Esophagus muscularis mucosa (tissue), 4 donors: ENCODE measurements around the gene SEC22A. TPM values are rescaled to one million over a fixed set of nuclear protein-coding genes. Genes with fewer than 3 reads are reported as not detected.

Source experiments
- DNase-seq: peaks from one replicate; pipeline ENCODE4 v3.0.0-alpha.2; 2017; ENCODE audit errors: extremely low spot score
- H3K27ac ChIP-seq, 4 donors: fragments of 200-600 bp; sonication (generic); replicated peaks in 1 of 4; 1 replicate in 3 of 4; 2 replicates in 1 of 4; pipeline ENCODE4 v1.5.1; 2016 to 2019; ENCODE audit warnings: mild to moderate bottlenecking in 1 of 4
- H3K27me3 ChIP-seq, 4 donors: fragments of 200-600 bp; sonication (generic); one replicate each; pipeline versions ENCODE4 v1.5.1 to v1.6.0; 2016 to 2019
- H3K36me3 ChIP-seq, 4 donors: fragments of 200-600 bp; sonication (generic); one replicate each; pipeline ENCODE4 v1.5.1; 2016 to 2019
- H3K4me1 ChIP-seq, 4 donors: fragments of 200-600 bp; sonication (generic); one replicate each; pipeline ENCODE4 v1.5.1; 2016 to 2019
- H3K4me3 ChIP-seq, 4 donors: fragments of 200-600 bp; sonication (generic); 1 replicate in 2 of 4; 2 replicates in 2 of 4; pipeline ENCODE4 v1.5.1; 2016 to 2019; ENCODE audit warnings: mild to moderate bottlenecking in 4 of 4, moderate library complexity in 1 of 4
- H3K9me3 ChIP-seq, 4 donors: fragments of 200-600 bp; sonication (generic); 1 replicate in 3 of 4; 2 replicates in 1 of 4; pipeline ENCODE4 v1.5.1; 2016 to 2019
- EP300 ChIP-seq: sonication (generic); formaldehyde crosslinking; IDR thresholded peaks from one replicate; pipeline ENCODE4 v1.6.1; 2017; ENCODE audit warnings: antibody characterized with exemption
- POLR2A ChIP-seq: fragments of 450-650 bp; IDR thresholded peaks from one replicate; pipeline ENCODE4 v1.6.1; 2017; ENCODE audit warnings: antibody characterized with exemption, moderate library complexity, mild to moderate bottlenecking, low read depth
- POLR2AphosphoS5 ChIP-seq, 2 donors: sonication (generic); formaldehyde crosslinking; IDR thresholded peaks; one replicate each; pipeline ENCODE4 v1.6.1; 2017; ENCODE audit warnings: antibody characterized with exemption in 2 of 2
- WGBS: methylation state at CpG from one replicate; pipeline ENCODE4 v1.1.5; 2018; 5-methylcytosine and 5-hydroxymethylcytosine counted together
- intact Hi-C: fragments of 100-400 bp; cut with DNase I; formaldehyde crosslinking; loops from one replicate; pipeline ENCODE4 v1.15.1; 2023
- total RNA-seq, 4 donors: library from RNA; depleted of rRNA; stranded (reverse); fragments of >200 nt; gene quantifications; one replicate each; pipeline versions ENCODE4 v1.1.0 to v1.2.1, GENCODE V29; 2016
- TF ChIP-seq, protein P1 (sequence below), 3 experiments: fragments of 200-600 bp in 2 of 3; fragments of 450-650 bp in 1 of 3; sonication (generic) in 2 of 3; IDR thresholded peaks; one replicate each; pipeline ENCODE4 v1.5.1; 2017 to 2019; ENCODE audit warnings: antibody characterized with exemption in 3 of 3, mild to moderate bottlenecking in 2 of 3, moderate library complexity in 1 of 3

SEC22A gene
- total RNA-seq, 4 donors from 2014 or later, result 12.0 to 29.9 (median 20.0) TPM

DNA sequence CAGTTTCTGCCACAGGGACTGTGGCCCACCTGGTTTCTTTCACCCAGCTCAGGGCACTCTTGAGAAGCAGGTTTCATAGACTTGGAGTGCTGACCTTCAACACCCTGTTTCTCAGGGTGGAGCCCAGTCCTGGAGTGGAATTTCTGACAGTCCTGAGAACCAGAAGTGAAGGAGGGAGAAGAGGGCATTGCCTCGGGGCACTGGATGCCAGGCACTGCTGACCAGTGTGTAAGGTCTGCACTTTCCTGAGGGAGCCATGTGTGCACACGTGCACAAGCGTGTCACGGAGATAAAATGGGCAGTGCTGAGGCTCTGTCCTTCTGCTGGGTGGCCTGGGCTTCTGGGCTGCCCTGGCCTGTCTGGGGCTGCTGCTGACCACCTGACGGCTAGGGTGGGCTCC, 118.5 kb downstream of the SEC22A start:
- Histone ChIP-seq H3K4me1 (peaks cover 16 to 59% (median 41%) of the 10 kb centered on the region in 4 donors), H3K27ac (peak overlapping the region; percentile 16 to 63 (median 54)), H3K27me3 (no peaks in the 10 kb centered on the region), H3K36me3 (peaks cover 36 to 92% (median 72%) of the 10 kb centered on the region in 4 donors), H3K9me3 (no peaks in the 10 kb centered on the region), H3K4me3 (no peak overlapping the region)
- WGBS, result 72% methylated on average over 2 of the region's 5 CpGs
- intact Hi-C loops, result no loop called here
- no peak for TF ChIP-seq EP300
- no peak for TF ChIP-seq POLR2AphosphoS5 (IDR thresholded peaks at IDR 0.05)
- TF ChIP-seq POLR2A, result no peak
- TF ChIP-seq, protein P1, sequence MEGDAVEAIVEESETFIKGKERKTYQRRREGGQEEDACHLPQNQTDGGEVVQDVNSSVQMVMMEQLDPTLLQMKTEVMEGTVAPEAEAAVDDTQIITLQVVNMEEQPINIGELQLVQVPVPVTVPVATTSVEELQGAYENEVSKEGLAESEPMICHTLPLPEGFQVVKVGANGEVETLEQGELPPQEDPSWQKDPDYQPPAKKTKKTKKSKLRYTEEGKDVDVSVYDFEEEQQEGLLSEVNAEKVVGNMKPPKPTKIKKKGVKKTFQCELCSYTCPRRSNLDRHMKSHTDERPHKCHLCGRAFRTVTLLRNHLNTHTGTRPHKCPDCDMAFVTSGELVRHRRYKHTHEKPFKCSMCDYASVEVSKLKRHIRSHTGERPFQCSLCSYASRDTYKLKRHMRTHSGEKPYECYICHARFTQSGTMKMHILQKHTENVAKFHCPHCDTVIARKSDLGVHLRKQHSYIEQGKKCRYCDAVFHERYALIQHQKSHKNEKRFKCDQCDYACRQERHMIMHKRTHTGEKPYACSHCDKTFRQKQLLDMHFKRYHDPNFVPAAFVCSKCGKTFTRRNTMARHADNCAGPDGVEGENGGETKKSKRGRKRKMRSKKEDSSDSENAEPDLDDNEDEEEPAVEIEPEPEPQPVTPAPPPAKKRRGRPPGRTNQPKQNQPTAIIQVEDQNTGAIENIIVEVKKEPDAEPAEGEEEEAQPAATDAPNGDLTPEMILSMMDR (IDR thresholded peaks at IDR 0.05), result no peak
- DNase-seq, result no peak

DNA sequence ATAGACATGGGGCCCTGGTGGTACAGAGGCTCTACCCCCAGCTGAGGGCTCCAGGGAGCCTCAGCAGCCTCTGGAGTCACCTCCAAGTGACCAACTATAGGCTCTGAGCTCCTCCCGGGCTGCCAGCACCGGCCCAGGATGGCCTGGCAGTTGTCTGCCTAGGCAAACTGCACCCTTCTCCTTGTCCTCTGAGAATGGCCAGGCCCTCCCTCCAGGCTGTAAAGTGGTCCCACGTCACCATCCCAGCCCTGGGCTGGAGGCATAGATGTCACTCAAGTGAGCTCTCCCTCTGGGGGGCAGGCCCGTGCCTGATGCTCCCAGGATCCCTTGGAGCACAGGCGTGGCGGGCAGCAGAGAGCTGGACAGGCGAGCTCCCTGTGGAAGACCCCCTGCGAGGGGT, 120.1 kb downstream of the SEC22A start:
- WGBS, result 82% methylated on average over 6 of the region's 8 CpGs
- H3K36me3 ChIP-seq, result peaks cover 25 to 92% (median 74%) of the 10 kb centered on the region in 4 donors
- no peaks in the 10 kb centered on the region for H3K9me3 ChIP-seq
- H3K27ac ChIP-seq, result peak overlapping the region; percentile 13 to 65 (median 58)
- H3K27me3 ChIP-seq, result no peaks in the 10 kb centered on the region
- TF ChIP-seq, protein P1 (IDR thresholded peaks at IDR 0.05), result no peak
- TF ChIP-seq EP300 (no peak), POLR2AphosphoS5 (IDR thresholded peaks at IDR 0.05) (no peak), POLR2A (no peak)
- intact Hi-C loops, result no loop called here
- peaks cover 23 to 68% (median 50%) of the 10 kb centered on the region in 4 donors for H3K4me1 ChIP-seq
- no peak for DNase-seq
- no peak overlapping the region for H3K4me3 ChIP-seq

DNA sequence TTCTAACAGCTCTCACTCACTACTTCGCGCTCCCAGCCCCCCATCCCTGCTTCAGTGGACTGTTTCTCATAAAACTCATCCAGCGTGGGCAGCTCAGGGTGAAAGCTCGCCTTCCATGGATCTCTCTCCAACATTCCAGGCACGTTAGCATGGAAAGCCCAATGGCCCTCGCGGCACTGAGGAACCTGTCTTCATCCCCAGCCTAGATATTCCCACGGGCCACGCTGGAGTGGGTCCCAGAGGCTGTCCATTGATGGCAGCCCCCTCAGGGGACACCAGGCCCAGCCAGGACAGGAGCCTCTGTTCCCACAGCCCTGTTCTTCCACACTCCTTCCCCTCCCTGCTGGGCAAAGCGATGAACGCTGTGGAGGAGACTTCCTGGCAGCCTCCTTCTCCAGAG, 121.1 kb downstream of the SEC22A start:
- WGBS, result 71% methylated on average over 11 of the region's 11 CpGs
- TF ChIP-seq, protein P1 (IDR thresholded peaks at IDR 0.05), result no peak
- TF ChIP-seq POLR2AphosphoS5 (IDR thresholded peaks at IDR 0.05) (no peak), EP300 (no peak)
- H3K4me3 ChIP-seq, result no peak overlapping the region
- intact Hi-C loops, result no loop called here
- peaks cover 26 to 78% (median 55%) of the 10 kb centered on the region in 4 donors for H3K4me1 ChIP-seq
- H3K27ac ChIP-seq, result peak overlapping the region; percentile 48 to 68 (median 64)
- no peaks in the 10 kb centered on the region for H3K9me3 ChIP-seq
- H3K36me3 ChIP-seq, result peaks cover 17 to 94% (median 70%) of the 10 kb centered on the region in 4 donors
- no peak for DNase-seq
- H3K27me3 ChIP-seq, result no peaks in the 10 kb centered on the region

Other genes with a start within 250 kb of the SEC22A start
- 1 to 10 TPM in 1 of 4 donors, under 1 TPM in 3; under 0.01 to 1.6 (median 0.34) TPM for gene SEMA5B, start 174.2 kb upstream of the SEC22A start, total RNA-seq
- gene PDIA5, start 134.9 kb upstream of the SEC22A start, total RNA-seq, result 10 to 100 TPM; 12.5 to 16.4 (median 15.1) TPM
- 100 to 1,000 TPM; 133 to 228 (median 189) TPM for gene ADCY5, start 247.1 kb downstream of the SEC22A start, total RNA-seq